Left ventricle myocardium superior (tissue), 1 donor: ENCODE data around the gene LDHAL6A. TPM values are rescaled to one million over a fixed set of nuclear protein-coding genes. Genes with fewer than 3 reads are reported as not detected.
A peak's percentile ranks its signal among the peaks of the same experiment; 100 is the strongest.

Experiments
- ATAC-seq: fragments of 200-7000 bp; cut with Tn5 transposase; one replicate; pipeline ENCODE4 v1.9.1; 2020; ENCODE audit warnings: mild to moderate bottlenecking, moderate library complexity
- DNase-seq: peaks from one replicate; pipeline ENCODE4 v3.0.0-alpha.2; 2020
- intact Hi-C: fragments of 100-400 bp; cut with micrococcal nuclease; formaldehyde crosslinking; loops from one replicate; pipeline ENCODE4 v1.11.0; 2022
- total RNA-seq: library from RNA; stranded (reverse); fragmentation: NEBNext Ultra II Directional; extraction: Animal tissue kit (Norgen Biotek cat#: 25700); gene quantifications from one replicate; pipeline ENCODE4 v1.2.1, GENCODE V29; 2021
- donor health status: DM: no; HTN: yes; CAD: no; lungs with severe emphysema.

Gene LDHAL6A
- total RNA-seq, 1 donor from 2014 or later, result not detected

DNA sequence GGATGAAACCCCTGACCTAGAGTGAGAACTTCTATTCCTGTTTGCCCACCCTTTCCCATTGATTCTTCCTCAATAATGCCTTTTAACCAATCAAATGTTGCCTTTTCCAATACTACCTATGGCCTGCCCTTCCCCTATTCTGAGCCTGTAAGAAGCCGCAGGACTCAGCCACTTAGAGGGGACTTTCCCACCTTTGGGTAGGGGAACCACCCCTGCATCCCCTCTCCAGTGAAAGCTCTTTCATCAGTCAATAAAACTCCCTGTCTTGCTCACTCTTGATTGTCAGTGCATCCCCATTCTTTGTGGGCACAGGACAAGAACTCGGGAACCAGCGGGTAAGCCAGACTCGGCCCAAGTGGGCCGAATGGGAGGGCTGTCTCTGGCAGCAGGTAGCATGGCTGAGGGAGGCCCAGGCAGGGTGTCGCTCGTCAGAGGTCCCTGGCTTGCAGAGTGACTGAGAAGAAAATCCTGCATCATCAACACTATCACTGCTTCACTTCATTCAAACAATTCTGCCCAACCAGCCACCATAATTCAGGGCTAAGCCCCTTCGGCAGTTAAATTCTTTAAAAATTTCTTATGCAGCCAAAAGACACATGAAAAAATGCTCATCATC, 30.4 kb downstream of the LDHAL6A start:
- ATAC-seq, result no peak
- intact Hi-C loops, result no loop called here
- DNase-seq, result no peak

DNA sequence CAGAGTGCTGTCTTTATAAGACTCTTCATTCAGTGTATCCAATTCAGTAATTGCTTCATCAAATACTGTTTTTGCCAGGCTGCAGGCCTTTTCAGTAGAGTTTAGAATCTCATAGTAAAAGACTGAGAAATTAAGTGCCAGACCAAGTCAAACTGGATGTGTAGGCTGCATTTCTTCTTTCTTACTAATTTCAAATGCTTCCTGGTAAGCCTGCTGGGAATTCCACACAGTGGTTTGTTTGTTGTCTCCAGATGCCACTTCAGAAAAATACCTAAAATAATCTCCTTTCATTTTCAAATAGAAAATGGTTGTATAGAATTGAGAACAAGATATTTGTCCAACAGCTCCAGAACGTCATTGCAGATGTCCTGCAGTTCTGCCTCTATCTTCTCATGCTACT, 34.7 kb downstream of the LDHAL6A start:
- DNase-seq (no peak), ATAC-seq (no peak)
- intact Hi-C loops, result no loop called here

DNA sequence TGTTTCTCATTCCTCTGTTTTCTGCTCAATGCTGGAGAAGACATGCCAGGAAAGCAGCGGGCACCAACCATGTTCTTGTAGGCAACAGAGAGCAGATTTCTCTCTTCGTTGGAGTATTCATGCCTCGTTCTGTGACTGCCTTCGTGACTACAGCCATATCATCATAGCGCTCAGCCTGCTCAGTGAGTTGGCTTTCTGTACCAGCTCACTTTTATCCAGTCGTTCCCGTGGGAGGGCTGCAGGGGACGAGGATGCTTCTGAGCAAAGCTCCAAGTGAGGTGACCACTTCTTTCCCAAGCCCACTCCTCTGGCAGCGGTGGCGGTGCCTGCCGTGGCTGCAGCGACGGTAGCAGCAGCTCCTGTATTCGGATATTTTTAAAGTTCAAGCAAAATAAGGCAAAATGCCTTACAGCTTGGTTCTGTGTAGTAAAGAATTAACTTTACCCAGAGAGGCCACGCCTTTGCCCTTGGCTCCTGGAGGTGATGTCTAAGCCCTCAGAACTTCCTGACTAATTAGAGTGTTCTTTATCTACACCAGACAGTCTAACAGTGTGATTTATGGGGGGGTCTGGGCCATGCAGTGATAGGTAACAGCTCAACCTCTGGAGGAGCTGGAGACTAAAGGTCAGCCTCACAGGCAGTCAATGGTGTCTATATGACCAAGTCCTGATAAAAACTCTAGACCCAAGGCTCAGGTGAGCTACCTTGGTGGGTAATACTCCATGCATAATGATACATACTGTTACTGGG, 35.3 kb downstream of the LDHAL6A start:
- ATAC-seq, result no peak
- intact Hi-C loops, result no loop called here

DNA sequence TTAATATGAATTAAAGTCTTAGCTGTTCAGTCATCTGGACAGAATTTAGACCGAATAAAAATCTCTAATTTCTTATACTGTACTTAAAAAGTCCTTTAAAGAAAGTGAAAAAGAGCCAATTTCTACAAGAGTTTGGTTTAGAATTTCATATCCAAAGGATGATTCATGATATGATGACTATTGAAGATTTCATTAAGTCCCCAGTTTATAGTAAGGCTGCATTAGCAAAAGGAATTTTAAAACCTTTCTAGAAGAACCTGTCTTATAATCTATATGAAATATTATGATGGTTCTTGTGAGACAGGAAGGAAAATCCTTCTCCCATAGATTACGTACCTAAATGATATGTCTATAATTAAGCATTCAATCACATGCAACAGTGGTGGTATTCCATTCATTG, 36.3 kb downstream of the LDHAL6A start:
- ATAC-seq (no peak), DNase-seq (no peak)
- intact Hi-C loops, result no loop called here

More for the DNA sequence above, 35.3 kb downstream of the LDHAL6A start:
- no peak for DNase-seq

DNA sequence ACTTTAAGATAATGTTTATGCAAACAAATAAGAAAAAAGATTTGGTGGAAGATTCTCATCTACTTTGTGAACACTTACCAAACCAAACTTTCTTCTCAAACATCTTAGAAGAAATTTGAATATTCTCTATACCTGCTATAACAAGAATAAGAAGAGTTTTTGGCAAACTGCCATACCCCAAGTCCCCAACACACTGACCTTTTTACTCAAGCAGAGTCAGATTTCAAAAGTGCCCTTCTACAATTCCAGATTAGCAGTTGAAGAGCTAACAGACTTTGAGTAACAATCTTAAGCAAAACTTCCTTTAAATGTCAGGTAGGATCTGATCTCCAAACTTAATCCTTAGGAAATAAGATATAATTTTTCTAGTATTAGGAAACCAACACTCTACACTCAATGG, 37.2 kb downstream of the LDHAL6A start:
- intact Hi-C loops, result no loop called here
- ATAC-seq, result no peak
- no peak for DNase-seq

DNA sequence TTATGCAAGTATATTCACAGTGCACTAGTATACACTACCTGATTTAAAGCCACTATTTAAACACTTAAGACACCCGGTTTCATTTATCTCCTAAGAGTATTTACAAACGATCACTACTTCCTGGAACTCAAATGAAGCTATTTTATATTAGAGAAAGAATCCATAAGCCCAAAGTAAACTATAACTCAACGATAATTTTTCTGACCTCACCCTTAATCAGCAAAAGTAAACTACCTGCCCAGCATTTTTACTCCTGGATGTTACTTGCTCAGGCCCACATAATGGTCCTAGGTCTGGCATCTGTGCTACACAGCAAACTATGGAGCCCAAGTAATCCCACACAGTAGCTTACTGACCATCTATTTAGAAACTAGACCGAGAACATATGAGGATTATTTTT, 37.7 kb downstream of the LDHAL6A start:
- DNase-seq (no peak), ATAC-seq (no peak)
- intact Hi-C loops, result no loop called here

DNA sequence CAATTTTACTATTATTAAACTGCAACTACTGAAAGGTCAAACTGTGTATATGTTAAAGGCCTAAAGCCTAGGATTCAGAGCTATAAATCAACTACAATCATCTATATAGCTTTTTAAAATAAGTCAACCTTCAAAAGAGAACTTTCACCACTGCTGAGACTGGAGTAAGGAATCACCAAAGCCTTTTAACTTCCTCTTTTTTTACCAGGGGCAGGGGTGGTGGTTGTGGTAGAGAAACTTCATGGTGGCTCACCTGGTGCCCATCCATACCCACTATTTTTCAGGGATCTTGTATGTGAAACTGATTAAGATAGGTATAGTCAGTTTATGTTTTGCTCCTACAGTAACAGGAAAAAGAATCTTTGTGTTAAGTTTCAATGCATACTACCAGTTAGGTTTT, 39.6 kb downstream of the LDHAL6A start:
- ATAC-seq, result no peak
- DNase-seq, result no peak
- intact Hi-C loops, result no loop called here

DNA sequence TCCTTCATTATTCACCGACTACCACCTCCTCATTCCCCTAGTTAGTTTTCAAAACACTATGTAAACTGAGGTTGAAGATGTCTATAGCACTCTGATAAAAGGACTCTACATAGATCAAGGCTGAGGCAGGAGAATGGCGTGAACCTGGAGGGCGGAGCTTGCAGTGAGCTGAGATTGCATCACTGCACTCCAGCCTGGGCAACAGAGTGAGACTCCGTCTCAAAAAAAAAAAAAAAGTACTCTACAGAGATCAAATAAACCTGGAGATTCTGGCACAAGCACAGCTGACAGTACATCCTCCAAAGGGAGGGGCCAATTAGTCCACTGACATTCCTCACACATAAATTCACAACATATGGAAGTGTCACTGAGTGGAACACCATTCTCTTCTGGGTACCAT, 40.0 kb downstream of the LDHAL6A start:
- intact Hi-C loops, result no loop called here
- ATAC-seq, result no peak

DNA sequence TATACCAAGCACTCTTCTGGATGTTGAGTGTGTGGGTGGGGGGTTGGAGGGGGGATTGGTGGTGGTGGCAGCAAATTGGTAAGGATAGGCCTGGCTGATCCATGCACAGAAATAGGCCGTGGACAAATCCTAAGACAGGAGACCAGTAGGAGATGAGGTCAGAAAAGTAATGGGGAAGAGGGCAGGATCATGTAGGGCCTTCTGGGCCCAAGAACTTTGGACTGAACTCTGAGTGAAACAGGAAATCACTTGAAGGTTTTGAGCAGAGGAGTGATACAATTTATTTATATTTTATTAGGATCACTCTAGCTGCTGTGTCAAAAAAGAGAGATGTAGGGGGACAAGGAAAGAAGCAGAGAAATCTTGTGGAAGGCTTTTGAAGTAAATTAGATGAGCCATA, 42.4 kb downstream of the LDHAL6A start:
- intact Hi-C loops, result no loop called here
- DNase-seq, result no peak
- ATAC-seq, result no peak

More for the DNA sequence above, 40.0 kb downstream of the LDHAL6A start:
- no peak for DNase-seq

DNA sequence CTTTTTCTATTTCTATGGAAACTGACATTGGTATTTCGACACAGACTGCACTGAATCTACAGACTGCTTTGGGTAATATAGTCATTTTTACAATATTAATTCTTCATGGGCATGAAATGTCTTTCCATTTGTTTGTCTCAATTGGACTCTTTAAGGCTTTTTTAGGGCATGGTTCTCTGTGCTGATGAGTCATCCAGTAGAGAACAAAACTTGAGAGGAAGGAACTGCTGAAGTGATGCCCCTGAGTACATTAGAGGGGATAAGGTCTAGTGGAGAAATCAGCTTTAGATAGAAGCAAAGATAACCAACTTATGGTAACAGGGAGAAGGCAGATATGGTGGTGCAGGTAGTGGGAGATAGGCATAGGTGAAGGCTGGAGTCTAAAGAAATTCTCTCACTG, 46.0 kb downstream of the LDHAL6A start:
- DNase-seq, result no peak
- ATAC-seq, result no peak
- intact Hi-C loops, result no loop called here

DNA sequence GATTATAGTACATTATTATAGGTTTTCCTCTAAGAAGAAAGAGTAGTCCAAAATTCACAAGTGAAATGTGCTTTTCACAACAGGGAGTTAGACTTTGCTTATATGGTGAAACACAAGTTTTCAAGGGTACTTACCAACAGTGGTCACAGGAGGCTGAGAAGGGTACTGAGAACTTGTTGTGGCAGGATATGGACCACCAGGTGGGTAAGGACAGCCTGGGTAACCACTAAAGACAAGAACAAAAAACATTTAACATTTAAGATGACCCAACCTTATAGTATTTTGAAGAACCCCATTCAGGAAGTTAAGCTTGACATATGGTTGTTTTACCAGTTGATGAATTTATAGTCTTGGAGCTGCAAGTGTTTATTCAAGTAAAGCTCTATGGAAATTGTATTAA, 46.7 kb downstream of the LDHAL6A start:
- ATAC-seq, result no peak
- intact Hi-C loops, result no loop called here
- DNase-seq, result no peak

DNA sequence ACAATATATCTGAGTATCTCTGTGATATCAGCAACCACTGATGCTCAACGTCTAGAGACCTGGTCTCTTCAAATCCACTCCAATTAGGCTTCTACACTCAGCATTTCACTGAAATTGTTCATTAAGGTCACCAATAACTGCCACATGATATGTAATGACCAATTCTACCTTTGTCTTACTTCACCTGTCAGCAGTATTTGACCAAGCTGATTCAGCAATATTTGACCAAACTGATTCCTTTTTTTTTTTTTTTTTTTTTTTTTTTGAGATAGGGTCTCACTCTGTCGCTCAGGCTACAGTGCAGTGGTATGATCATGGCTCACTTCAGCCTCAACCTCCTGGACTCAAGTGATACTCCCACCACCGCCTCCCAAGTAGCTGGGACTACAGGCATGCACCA, 65.5 kb downstream of the LDHAL6A start:
- intact Hi-C loops, result no loop called here
- no peak for ATAC-seq
- DNase-seq, result no peak

DNA sequence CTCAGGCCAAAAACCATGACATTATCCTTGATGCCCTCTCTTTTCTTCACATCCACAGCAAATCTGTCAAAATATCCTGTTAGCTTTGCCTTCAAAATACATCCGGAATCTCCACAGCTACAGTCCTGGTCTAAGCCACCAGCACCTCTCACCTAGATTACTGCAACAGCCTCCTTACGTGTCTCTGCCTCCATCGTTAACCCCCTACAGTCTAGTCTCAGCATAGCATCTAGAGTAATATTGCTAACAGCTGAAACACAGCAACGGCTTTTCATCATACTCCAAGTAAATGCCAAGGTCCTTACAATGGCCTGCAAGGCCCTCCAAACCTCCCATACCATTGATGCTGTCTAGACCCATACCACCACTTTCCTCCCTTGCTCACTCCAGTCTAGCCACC, 66.7 kb downstream of the LDHAL6A start:
- intact Hi-C loops, result no loop called here
- no peak for ATAC-seq

DNA sequence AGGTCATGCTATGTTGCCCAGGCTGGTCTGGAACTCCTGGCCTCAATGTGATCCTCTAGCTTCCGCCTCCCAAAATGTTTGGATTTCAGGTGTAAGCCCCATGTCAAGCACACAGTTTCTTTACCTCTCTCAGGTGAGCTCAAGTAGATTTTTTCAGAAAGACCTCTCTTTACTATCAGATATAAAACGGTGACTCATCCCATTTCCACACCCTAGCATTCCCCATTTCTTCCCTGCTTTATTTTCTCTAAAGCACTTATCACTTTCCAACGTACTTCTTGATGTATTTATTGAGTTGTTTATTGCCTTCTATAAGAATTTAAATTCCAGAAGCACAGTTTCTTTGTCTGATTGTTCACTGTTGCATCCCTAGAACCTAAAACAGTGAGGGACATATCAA, 67.4 kb downstream of the LDHAL6A start:
- intact Hi-C loops, result no loop called here
- ATAC-seq (no peak), DNase-seq (no peak)

More for the DNA sequence above, 66.7 kb downstream of the LDHAL6A start:
- DNase-seq, result no peak

DNA sequence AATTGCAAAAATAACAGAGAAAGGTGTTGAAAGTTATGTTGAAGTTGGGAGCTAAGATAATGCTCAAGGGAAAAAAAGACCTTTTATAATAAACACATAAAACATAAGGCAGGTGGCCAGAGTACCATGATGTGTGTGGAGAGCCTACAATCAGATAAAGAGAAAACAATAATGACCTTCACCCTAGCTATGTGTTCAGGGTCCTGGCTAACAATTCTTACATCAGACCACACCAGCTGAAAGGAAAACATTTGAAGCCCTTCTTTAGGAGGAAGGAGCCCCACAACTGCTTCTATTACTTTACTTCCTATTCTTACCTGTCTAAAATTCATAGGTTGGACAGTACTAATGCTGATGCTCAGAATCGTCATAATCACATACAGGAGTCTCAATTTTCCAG, 68.6 kb downstream of the LDHAL6A start:
- DNase-seq (no peak), ATAC-seq (no peak)
- intact Hi-C loops, result no loop called here

DNA sequence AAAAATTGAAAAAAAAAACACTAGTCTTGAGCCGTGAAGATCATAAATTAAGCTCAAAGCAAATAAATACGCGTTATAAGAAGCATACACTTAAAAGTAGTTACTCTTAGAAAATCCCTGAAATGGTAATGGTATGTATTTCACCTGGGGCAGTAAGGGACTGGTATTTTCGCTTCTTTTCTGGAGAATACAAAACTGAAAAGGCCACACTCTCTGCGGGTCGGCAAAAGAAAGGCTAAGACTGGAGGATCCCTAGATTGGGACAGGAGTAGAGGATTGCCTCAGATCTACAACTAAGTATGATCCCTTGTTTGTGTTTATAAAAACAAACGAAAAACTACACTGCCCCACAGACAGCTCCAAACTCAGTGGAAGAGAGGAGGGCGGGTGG, 70.5 kb downstream of the LDHAL6A start:
- DNase-seq (no peak), ATAC-seq (no peak)
- intact Hi-C loops, result no loop called here

DNA sequence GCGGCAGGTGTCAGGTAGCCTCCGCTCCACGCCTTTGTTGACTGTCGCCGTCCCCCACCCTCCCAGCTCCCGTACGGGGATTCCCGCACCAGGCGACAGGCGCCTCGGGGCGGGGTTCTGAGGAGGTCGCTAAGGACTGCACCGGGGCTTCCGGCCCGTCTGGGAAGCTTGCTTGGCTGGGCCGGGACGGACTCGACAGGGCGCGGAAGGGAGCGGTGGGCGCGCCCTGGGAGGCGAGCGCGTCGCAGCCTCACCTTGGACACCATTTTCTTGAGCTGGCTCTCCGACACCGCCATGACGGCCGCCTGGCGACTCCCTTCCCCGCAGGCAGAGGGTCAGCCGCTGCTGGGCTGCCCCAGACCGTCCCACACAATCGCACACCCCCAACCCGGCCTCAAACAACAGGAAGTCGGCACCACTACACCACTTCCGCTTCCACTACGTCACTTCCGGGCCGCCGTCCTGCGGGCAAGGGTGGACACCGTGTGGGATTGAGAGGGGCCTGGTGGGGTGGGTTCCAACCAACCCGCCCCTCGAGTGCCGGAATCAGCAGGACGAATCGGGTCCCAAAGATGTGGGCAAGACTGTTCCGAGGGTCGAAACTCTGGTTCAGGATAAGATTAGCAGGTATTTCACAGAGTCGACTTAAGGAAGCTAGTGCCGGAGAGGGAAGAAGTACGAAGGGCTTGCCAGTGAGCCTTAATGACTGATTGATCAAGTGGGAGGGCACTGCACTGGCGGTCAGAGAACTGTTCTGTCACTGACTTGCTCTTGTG, 71.1 kb downstream of the LDHAL6A start, which contains the start of gene TSG101:
Gene TSG101, minus strand, starts transcription at position 422 of the 776 bp plus-strand sequence. Its CDS starts 126 bp downstream, at position 296.
- peak; percentile 96 for DNase-seq
- intact Hi-C loops, result no loop called here
- ATAC-seq, result peak; percentile 100

DNA sequence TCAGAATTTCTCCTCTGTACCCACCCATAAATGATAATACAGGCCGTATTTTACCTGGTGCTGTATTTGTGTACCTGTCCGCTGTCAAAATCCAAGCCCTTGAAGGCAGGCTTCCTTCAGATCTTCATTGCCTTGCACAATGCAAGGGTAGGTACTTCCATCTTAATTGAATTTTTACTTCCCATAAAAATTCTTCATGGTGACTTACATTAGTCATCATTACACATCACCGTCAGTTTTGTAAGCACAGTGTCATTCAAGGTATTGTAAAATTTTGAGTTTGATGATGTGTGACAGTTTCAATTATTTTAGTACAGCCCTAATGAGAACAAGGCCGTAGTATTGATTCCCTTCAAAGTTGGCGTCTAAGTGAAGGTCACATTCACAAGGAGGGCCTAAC, 71.9 kb downstream of the LDHAL6A start:
- DNase-seq (no peak), ATAC-seq (no peak)
- intact Hi-C loops, result no loop called here
